ENCODE data around the gene SWI5.
"Not testable (repeated sequence)": the region's sequence is repeated elsewhere in the genome, so short reads cannot be mapped to it uniquely, and the experiment has no call there.

Gene SWI5

DNA sequence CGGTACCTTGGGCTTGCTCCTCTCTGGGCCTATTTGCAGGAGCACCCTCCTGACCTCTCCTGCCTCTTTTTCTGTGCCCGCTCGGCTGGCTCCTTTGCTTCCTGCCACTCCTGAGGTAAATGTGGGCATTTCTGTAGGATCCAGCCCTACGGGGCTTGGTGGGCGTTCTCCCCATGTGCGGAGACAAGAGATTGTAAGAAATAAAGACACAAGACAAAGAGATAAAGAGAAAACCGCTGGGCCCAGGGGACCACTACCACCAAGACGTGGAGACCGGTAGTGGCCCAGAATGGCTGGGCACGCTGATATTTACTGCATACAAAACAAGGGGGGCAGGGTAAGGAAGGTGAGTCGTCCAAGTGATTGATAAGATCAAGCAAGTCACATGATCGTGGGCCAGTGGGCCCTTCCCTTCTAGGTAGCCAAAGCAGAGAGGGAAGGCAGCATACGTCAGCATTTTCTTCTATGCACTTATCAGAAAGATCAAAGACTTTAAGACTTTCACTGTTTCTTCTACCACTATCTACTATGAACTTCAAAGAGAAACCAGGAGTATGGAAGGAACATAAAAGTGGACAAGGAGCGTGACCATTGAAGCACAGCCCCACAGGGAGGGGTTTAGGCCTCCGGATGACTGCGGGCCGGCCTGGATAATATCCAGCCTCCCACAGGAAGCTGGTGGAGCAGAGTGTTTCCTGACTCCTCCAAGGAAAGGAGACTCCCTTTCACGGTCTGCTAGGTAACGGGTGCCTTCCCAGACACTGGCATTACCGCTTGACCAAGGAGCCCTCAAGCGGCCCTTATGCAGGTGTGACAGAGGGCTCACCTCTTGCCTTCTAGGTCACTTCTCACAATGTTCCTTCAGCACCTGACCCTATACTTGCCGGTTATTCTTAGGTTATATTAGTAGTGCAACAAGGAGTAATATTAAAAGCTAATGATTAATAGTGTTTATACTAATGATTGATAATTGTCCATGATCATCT, 3.3 kb downstream of the SWI5 start:
- DNase-seq, result not testable (repeated sequence)

DNA sequence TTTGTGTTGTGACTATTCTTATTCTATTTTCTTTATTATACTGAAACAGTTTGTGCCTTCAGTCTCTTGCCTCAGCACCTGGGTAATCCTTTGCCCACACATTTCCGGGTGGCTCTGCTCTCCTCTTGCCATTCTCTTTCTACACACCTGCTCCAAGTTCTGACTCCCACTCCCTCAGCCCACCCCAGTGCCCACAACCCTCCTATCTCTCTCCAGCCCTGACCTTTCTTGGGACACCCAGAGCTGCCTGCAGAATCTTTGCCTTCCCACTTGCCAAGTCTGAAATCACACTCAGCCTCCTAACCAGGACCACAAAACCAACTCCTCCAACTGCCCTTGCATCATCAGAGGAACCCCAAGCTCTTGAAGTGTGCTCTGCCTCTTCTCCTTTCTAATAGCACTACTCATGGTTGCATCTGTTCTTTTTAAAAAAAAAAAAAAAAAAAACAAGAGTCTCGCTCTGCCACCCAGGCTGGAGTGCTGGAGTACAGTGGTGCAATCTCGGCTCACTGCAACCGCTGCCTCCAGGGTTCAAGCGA, 4.1 kb downstream of the SWI5 start:
- peak; percentile 33 to 70 (median 60) for DNase-seq

DNA sequence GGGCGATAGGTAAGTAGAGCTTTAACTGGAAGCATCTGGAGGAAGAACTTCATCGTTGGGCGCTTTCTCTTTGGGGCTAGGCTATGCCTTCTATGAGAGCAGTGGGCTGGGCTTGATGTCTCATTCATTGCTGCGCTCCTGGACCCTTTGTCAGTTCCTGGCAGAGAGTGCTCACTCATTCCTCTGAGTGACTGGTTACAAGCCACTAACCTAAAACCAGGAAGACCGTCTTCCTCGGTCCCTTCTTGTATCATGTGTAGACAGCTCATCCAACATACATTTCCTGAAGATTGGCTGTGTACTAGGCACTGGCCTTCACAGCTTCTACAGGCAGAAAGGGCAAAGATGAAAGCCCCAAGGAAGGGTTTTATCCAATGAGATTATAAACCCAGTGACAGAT, 6.4 kb downstream of the SWI5 start:
- DNase-seq, result no peak

DNA sequence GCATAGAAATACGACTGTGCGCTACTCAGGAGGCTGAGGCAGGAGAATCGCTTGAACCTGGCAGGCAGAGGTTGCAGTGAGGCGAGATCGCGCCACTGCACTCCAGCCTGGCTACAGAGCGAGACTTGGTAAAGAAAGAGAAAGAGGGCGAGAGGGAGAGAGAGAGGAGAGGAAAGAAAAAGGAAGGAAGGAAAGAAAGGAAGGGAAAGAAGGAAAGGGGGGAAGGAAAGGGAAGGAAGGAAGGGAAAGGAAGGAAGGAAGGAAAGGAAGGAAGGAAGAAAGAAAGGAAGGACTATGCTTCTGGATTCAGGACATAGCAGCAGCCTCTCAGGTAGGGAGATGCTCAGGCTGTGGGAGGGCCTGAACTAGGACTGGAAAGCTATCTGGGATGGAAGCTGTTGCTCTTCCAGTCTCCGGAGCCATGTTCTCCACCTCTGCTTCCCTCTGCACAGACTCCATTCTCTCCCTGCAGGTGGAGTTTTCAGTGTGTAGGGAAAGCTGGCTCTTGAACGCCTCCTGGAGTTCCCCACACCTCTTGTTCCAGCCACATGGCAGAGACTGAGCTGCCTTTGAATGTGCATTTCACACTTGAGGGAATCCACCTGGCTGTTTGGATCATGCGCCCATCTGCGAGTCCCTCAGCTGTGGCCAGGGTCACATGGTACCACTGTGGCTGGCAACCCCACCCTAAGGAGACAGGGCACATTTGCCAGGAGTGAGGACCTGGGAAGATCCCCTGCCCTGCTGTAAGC, 9.1 kb downstream of the SWI5 start:
- DNase-seq, result no peak

DNA sequence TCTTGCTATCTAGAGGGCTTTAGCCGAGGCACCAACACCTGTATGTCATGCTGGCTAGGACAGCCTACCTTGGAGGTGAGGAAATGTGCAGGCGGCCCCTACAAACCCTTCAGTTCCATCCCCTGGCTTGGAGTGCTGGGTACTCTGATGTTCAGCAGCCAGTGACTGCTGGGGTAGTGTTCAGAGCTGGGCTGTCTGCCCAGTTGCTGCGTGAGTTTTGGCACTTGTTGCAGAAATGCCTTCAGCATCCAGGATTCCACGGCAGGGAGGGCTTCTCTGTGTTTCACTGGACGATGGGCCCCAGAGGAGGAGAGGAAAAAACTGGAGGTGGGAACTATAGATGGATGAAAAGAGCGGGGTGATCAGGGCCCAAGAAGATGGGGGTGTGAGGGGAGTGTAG, 10.4 kb downstream of the SWI5 start:
- no peak for DNase-seq

DNA sequence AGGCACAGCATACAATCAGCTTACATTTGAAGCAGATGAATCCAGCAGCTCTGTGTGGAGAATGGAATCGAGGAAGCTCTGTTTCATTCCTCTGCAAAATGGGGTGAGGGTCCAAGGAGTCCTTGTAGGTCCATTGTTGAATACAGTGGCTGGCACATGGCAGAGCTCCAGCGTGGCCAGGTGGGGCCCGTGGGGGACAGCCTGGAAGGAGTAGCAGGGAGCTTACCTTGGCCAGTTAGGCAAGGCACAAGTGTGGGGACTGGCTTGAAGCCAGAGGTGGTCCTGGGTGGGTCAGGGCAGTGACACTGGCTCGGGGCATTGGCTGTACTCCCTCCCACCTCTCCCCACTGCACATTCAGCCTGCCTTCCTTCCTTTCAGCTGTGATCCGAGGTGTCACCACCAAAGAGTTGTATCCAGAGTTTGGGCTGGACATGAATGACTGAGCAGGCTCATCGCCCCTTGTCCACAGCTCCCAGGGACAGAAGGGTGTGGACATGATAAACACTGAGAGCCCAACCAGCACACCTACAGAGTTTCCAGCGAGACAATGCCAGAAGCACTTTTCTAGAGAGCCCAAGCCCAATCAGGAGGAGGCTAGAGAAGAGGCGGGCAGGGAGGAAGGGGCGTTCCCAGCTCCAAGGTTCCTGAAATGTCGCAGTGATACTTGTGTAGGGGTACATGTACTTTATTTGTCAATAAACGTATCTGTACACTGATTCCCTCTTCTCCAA, 12.4 kb downstream of the SWI5 start:
- DNase-seq, result no peak

DNA sequence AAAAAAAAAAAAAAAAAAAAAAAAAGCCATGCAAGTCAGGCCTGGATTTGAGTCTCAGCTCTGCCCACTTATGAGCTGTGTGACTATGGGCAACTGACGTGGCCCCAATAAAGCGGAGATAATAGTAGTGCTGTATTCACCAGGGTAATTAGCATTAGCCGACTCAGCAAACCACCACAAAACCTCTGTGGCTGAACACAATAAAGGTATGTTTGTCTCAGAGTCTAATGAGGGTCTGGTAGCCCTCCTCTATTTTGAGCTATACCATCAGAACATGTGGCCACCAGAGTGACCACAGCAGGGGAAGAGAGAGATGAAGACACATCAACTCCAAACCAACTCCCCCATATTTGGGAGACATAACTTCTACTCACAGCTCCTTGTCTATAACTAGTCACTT, 15.9 kb downstream of the SWI5 start:
- DNase-seq, result no peak

DNA sequence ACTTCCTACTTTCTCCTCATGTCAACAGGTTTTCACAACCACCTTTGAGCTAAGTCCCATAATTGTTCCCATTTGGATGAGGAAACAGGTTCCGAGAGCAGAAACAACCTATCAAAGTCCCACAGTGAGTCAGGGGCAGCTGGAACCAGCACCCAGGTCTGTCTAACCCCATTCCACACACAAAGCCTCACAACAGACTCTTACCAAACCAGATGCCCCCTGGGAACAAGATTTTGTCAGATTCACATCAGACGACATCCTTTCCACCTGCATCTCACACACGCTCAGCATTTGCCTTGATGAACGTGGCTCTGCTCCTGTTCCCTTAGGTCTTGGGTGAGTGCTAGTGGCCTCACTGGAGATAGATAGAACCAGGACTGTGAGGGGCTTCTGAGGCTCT, 17.0 kb downstream of the SWI5 start:
- DNase-seq, result no peak

DNA sequence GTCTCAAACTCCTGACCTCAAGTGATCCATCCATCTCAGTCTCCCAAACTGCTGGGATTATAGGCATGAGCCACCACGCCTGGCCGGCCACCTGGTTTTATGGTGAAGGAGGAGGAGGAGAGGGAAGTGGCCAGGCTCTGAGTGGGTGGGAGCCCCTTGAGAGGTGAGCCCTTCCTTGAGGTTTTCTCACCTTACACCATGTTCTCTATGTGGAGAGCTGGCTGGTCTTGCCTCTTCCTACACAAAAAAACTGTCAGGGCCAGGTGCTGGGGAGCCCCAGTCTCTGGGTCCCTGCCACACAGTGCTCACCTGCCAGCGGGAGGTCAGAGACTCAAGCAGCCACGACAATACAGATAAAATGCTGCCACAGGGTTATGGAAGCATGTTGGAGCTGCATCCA, 18.1 kb downstream of the SWI5 start:
- no peak for DNase-seq

DNA sequence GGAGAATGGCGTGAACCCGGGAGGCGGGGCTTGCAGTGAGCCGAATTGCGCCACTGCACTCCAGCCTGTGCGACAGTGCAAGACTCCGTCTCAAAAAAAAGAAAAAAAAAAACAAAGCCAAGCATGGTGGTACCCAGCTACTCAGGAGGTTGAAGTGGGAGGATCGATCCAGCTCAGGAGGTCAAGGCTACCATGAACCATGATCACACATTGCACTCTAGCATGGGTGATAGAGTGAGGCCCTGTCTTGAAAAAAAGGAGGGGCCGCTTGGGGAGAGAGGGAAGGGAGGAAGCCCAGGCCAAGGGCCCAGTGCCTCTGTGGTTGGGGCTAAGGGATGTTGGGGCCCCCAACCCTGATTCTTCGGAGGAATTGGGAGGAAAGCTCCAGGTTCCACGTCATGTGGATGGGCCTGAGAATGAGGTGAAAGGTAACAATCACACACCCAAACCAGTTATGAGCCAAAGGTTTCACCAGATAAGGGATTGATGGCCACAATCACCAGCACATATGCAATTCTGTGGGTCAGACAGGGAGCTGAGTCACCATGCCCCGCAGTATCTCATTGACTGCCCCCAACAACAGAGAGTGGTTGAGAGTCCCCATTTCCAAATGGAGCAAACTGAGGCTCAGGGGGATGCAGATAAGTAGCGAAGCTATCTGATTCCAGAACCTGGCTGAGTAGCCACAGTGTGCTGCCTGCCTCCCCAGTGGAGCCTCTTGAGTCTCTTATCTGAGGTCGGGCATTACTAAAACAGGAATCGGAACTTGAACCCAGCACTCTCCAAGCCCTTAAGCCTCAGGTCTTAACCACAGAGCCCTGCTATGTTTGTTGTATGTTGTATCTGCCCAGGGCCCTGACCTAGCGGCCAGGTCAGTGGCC, 20.5 kb downstream of the SWI5 start:
- DNase-seq, result no peak

DNA sequence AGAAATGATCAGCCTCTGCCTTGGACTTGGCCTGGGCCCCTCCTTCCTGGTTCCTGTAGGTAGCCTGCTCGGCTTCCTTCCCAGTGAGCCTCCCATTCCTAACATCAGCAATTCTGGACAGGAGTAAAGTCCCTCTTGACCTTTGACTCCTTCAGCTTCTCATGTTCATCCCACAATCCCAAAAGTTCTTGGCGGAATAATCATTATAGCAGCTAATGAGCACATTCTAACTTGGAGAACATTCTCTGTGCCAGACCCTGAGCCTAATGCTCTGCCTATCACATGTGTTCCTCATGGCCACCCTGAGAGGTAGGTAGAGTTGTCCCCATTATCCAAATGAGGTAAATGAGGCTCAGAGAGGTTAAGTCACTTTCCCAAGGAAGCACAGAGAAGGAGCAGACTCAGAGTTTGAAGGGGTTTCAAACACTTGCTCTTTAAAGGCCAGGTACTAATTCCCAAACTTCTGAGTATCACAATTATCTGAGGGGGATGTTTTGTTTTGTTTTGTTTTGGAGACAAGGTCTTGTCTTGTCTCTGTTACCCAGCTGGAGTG, 21.2 kb downstream of the SWI5 start:
- DNase-seq, result no peak

DNA sequence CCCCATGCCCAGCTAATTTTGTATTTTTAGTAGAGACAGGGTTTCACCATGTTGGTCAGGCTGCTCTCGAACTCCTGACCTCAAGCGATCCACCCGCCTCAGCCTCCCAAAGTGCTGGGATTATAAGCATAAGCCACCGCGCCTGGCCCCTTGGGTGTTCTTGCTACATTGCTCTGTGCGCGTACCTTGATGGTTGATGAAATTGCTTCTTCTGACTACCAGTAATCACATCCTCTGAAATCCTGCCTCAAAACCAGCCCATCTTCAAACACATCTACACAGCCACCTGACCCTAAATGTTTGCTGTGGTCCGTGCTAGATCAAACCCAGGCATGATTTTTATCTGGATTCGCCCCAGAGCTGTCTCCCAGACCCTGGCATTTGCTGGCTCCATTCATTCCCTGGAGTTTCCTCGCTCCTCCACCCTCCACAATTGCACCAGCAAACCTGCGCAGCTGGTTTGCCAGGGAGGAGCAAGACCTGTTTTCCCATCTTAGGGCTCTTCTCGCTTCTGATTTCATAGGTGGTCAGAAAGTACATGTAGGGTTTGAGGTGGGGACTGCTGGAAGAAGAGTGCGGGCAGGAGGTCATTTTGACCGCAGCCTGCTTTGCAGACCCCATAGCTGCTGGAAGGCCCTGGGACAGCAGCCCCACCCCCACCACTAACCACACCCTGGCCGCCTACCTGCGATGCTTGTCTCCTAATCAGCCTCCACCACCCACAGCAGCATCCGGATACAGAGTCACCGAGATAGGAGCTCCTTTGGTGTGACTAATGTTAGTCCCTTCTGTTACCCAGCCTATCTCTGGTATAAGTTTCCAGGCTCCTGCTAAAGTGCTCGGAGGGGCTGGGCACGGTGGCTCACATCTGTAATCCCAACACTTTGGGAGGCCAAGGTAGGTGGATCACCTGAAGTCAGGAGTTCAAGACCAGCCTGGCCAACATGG, 22.7 kb downstream of the SWI5 start:
- DNase-seq, result no peak

DNA sequence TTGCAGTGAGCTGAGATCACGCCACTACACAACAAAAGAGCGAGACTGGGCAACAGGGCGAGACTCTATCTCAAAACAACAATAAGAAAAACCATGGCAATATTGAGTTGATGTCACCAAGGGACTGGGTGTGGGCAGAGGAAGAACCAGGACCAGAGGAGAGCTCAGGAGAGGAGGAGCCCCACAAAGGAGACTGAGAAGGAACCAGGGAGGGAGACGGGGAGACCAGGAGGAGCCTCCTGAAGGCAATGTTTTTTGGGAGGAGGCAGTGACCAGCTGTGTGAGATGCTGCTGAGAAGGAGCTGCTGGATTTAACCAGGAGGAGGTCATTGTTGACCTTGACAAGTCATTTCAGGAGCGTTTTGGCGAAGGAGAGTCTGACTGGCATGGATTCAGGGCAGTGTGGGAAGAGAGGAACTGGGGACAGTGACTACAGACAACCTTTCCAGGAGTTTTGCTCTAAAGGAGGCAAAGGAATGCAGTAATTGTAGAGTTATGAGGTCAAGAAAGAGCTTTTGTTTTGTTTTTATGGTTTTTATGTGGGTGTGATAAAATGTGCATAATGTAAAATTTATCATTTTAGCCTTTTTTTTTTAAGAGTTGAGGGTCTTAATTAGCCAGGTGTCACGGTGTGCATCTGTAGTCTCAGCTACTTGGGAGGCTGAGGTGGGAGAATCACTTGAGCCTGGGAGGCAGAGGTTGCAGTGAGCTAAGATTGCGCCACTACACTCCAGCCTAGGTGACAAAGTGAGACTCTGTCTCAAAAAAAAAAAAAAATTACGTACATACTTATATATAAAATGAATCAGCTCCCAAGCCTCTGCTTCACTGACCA, 28.3 kb downstream of the SWI5 start:
- DNase-seq, result no peak

DNA sequence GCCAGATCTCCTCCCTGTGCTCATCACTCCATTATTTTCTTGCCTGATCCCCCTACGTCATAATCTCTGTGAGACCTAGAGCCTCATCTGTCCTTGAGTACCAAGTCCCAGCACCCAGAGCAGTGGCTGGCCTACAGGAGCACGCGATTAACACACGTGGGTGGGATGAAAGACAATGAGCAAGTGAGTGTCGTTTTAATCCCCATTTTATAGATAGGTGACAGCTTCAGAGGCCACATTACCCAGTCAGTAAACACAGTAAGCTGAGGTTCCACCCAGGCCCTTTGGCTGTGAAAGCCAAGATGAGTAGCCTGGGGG, 28.9 kb downstream of the SWI5 start:
- DNase-seq, result no peak

DNA sequence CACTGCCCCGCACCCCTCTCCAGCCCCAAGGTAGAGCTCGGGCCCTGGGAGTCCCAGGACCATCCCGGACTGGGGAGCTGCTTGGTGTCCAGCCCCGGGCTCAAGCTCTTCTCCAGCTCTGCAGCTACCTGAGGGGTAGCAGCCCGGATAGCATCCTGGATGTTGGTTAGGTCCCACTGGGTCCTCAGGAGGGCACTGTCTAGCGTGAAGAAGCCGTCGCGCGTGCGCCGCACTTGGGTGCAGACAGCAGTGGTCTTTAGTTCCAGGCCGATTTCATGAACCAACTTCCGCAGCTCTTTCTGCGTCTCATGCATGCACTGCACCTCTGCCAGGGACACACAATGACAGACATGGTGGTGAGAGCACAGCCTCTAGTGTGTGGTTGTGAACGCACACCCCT, 33.5 kb downstream of the SWI5 start:
- DNase-seq, result no peak

DNA sequence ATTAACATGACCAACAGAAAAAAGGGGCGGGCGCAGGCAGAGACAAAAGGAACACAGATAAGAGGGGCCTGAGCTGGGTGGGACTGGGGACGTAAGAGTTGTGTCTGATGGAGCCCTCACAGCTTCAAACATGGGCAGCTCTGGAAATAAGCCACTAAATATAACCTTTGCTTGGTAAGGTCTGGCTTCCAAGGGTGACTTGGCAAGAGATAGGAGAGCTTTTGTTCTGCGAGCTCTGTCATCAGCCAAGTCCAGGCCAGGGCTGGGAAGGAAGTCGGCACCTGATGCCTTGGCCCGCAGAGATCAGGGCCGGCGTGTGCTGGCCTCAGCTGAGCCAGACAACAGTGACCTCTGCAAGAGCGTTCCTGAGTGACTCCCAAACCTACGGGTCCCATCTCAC, 34.4 kb downstream of the SWI5 start:
- no peak for DNase-seq

DNA sequence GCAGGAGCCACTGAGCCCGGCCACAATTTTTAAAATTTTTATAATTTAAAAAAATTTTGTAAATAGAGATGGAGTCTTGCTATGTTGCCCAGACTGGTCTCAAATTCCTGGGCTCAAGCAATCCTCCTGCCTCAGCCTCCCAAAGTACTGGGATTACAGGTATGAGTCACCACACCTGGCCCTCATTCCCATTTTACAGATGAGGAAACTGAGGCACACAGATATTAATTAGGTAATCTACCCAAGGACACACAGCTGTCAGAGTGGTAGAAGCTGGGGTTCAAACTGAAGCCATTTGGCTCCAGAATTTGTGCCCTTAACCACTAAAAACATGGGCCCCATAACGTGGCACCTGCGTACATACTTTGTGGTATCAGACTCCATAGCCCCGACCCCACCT, 38.6 kb downstream of the SWI5 start:
- no peak for DNase-seq

DNA sequence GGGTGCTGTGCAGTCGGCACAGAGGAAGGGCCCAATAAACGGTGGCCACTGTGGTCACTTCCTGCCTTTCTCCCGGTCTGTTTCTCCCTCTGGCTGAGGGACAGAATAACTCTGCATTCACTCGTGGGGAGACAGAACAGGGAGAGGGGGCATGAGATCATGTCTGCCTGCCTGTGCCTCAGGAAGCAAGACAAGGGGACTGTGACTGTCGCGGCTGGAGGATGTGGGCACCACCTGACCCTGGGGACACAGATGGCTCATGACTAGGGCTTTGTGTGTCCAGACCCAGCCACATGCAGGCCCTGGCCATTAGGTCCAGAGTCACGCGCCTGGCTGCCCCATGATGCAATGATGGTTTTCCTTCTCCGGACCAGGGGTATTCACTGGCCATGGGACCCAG, 40.3 kb downstream of the SWI5 start:
- no peak for DNase-seq

DNA sequence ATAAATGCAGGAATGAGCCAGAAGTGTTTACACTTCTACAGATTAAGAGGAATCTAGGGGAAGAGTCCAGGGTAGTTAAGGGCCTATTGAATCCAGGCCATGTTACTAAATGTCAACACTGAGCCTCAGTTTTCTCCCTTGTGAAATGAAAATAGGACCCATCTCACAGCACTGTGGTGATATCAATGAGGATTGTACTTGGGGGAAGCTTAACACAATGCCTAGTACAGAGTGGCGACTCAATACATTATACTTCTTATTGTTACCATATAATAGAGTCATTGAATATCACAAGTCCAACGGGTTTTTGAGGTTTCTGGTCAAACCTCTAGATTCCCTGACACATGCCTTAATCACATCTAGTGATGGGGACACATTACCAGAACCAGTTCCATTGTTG, 41.6 kb downstream of the SWI5 start:
- no peak for DNase-seq

DNA sequence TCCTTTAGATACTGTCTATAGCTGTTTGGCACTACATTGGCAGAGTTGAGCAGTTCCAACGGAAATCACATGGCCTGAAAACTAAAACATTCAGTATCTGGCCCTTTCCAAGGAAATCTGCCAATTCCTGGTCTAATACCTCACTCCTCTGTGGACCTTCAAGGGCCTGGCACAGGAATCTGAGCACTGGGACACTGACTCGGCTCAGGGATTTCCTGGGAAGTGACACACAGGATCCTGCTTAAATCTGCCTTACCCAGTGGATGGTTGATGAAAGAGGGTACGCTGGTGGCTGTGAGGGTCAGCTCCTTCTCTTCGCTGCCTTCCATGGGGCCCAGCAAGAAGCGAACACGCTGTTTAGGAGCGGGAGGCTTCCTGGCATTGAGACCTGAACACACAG, 45.3 kb downstream of the SWI5 start:
- no peak for DNase-seq
